K562 (cell line): ENCODE data around the gene CLIC3. TPM values are rescaled to one million over a fixed set of nuclear protein-coding genes. Genes with fewer than 3 reads are reported as not detected.

ENCODE experiments used
- CEBPG ChIP-seq, 3 experiments: fragments of 200-800 bp in 1 of 3; sonication (Bioruptor generic) in 1 of 3; sonication (generic) in 1 of 3; formaldehyde crosslinking in 1 of 3; IDR thresholded peaks in 2 of 3; conservative IDR thresholded peaks in 1 of 3; 2 replicates each; pipeline versions ENCODE4 v1.6.1 to v1.8.0; 2016 to 2022; ENCODE audit warnings: missing compliant biosample characterization in 2 of 3, missing genetic modification characterization in 2 of 3, mild to moderate bottlenecking in 1 of 3, missing genetic modification reagents in 1 of 3
- CTBP1 ChIP-seq: fragments of 450-650 bp; IDR thresholded peaks from 2 replicates; pipeline ENCODE4 v1.6.1; 2016; ENCODE audit warnings: borderline replicate concordance
- DACH1 ChIP-seq: fragments of 450-650 bp; IDR thresholded peaks from 2 replicates; pipeline ENCODE4 v1.6.1; 2018; ENCODE audit not compliant: partially characterized antibody
- EHMT2 ChIP-seq: fragments of 450-650 bp; IDR thresholded peaks from 2 replicates; pipeline ENCODE4 v1.6.1; 2018; ENCODE audit warnings: antibody characterized with exemption
- KLF1 ChIP-seq: fragments of 450-650 bp; IDR thresholded peaks from 2 replicates; pipeline ENCODE4 v1.6.1; 2016; ENCODE audit warnings: missing genetic modification characterization, missing compliant biosample characterization
- MBD2 ChIP-seq: sonication (generic); IDR thresholded peaks from 2 replicates; pipeline ENCODE4 v1.6.1; 2016; ENCODE audit warnings: low read depth, borderline replicate concordance
- MEIS2 ChIP-seq: fragments of 450-650 bp; IDR thresholded peaks from 2 replicates; pipeline ENCODE4 v1.6.1; 2014; ENCODE audit warnings: mild to moderate bottlenecking; ENCODE audit not compliant: partially characterized antibody
- MTA2 ChIP-seq: fragments of 450-650 bp; IDR thresholded peaks from 2 replicates; pipeline ENCODE4 v1.6.1; 2016; ENCODE audit warnings: low read depth
- PHF20 ChIP-seq: fragments of 450-650 bp; IDR thresholded peaks from 2 replicates; pipeline ENCODE4 v1.6.1; 2018; ENCODE audit not compliant: partially characterized antibody
- POLR3G ChIP-seq: IDR thresholded peaks from 2 replicates; pipeline ENCODE4 v1.6.1; 2011; ENCODE audit not compliant: insufficient read length, insufficient replicate concordance; ENCODE audit errors: extremely low read depth
- RFX1 ChIP-seq: fragments of 450-650 bp; IDR thresholded peaks from 2 replicates; pipeline ENCODE4 v1.6.1; 2016; ENCODE audit warnings: mild to moderate bottlenecking, moderate library complexity
- RHOXF2B ChIP-seq: fragments of 250-450 bp; sonication (Bioruptor Pico); conservative IDR thresholded peaks from 2 replicates; pipeline ENCODE4 v1.5.1; 2021
- RUNX1 ChIP-seq: sonication (generic); IDR thresholded peaks from 2 replicates; pipeline ENCODE4 v1.6.1; 2016; ENCODE audit warnings: antibody characterized with exemption, low read depth
- SRSF7 ChIP-seq: fragments of 200-400 bp; formaldehyde crosslinking; optimal IDR thresholded peaks from 2 replicates; pipeline ENCODE3; 2017; ENCODE audit warnings: mild to moderate bottlenecking, low read depth, low read length
- TCF3 ChIP-seq: sonication (generic); formaldehyde crosslinking; IDR thresholded peaks from 2 replicates; pipeline ENCODE4 v1.4.0; 2020; ENCODE audit warnings: mild to moderate bottlenecking, missing genetic modification reagents
- ZFP1 ChIP-seq: fragments of 450-650 bp; formaldehyde crosslinking; IDR thresholded peaks from 2 replicates; pipeline ENCODE4 v1.4.0; 2020; ENCODE audit warnings: mild to moderate bottlenecking, mixed read lengths
- ZNF165 ChIP-seq: fragments of 250-450 bp; sonication (Bioruptor Pico); IDR thresholded peaks from 2 replicates; pipeline ENCODE4 v1.4.0; 2020; ENCODE audit warnings: borderline replicate concordance
- ZNF3 ChIP-seq: fragments of 250-450 bp; sonication (Bioruptor Pico); IDR thresholded peaks from 2 replicates; pipeline ENCODE4 v1.5.0; 2021; ENCODE audit warnings: mild to moderate bottlenecking, moderate library complexity
- ZNF830 ChIP-seq: fragments of 250-450 bp; sonication (Bioruptor Pico); IDR thresholded peaks from 2 replicates; pipeline ENCODE4 v1.5.0; 2021; ENCODE audit warnings: mild to moderate bottlenecking
- polyA plus RNA-seq, 8 experiments: library from polyadenylated mRNA; depleted of rRNA in 4 of 8; stranded (reverse) in 5 of 8; unstranded in 3 of 8; fragments of >200 nt; fragmentation: Nextera tagmentation in 2 of 8; fragmentation: Illumina TruSeq in 1 of 8; extraction: Ambion mirVana in 2 of 8; extraction: Trizol in 1 of 8; gene quantifications; 2 replicates each; pipeline versions ENCODE4 v1.2.1 to v1.2.3, GENCODE V29; 2011 to 2014; ENCODE audit warnings: inconsistent platforms in 1 of 8, missing spikeins in 1 of 8
- total RNA-seq, 7 experiments: library from RNA; depleted of rRNA in 6 of 7; stranded (reverse); fragments of >200 nt in 6 of 7; fragmentation: Illumina TruSeq in 2 of 7; extraction: Trizol in 2 of 7; gene quantifications; 2 replicates each; pipeline versions ENCODE4 v1.2.1 to v1.2.3, GENCODE V29; 2011 to 2021; ENCODE audit warnings: low replicate concordance in 1 of 7
- TF ChIP-seq, protein P1 (sequence below), 2 experiments: fragments of 450-650 bp in 1 of 2; sonication (generic) in 1 of 2; formaldehyde crosslinking in 1 of 2; IDR thresholded peaks in 1 of 2; conservative IDR thresholded peaks in 1 of 2; 2 replicates each; pipeline versions ENCODE4 v1.6.1 to v1.8.1; 2016 to 2023; ENCODE audit warnings: mild to moderate bottlenecking in 2 of 2, moderate library complexity in 2 of 2, inconsistent platforms in 1 of 2, missing genetic modification reagents in 1 of 2
- TF ChIP-seq, protein P2 (sequence below): fragments of 450-650 bp; formaldehyde crosslinking; IDR thresholded peaks from 2 replicates; pipeline ENCODE4 v1.4.0; 2020; ENCODE audit warnings: mild to moderate bottlenecking, moderate library complexity
- TF ChIP-seq, protein P3 (sequence below): fragments of 250-450 bp; sonication (Bioruptor Pico); IDR thresholded peaks from 2 replicates; pipeline ENCODE4 v1.5.0; 2021
- TF ChIP-seq, protein P4 (sequence below): fragments of 250-450 bp; sonication (Bioruptor Pico); IDR thresholded peaks from 2 replicates; pipeline ENCODE4 v1.8.0; 2022; ENCODE audit warnings: inconsistent platforms, mild to moderate bottlenecking, moderate library complexity, borderline replicate concordance

Gene CLIC3
- total and polyA plus RNA-seq, 9 of the 15 experiments (the other 6 are each of a cell fraction or from before 2014, with no cell fraction given), result 0.27 to 0.29 TPM; not detected in 7

DNA sequence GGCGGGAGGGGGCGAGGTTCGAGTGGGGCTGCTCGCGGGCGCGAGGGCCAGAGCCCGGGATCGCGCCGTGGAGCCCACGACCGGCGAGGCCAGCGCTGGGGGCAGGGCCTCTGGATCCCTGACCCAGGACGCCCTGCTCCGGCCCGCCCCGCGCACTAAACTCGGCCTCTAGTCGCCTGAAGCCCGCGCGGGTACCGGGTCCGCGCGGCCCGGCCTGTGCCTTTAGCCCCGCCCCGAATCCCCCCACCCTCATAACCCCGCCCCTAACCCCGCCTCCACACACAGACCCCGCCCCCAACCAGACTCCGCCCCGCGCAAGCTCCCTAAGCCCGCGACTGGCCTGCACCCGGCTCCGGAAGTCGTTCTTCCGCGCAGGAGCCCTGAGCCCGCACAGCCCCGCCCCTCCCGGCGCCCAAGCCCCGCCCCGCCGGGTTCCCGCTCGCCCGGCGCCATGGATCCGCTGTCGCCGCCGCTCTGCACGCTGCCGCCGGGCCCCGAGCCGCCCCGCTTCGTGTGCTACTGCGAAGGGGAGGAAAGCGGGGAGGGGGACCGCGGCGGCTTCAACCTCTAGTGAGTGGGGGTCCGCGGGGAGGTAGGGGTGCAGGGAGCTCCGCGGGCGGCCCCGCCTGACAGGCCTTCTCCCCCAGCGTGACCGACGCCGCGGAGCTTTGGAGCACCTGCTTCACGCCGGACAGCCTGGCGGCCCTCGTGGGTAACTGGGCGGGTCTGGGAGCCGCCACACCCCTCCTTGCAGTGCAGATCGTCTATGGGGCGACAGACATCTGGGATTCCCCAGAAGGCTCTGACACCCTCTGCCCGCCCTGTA, 4.2 kb downstream of the CLIC3 start, which contains the start of gene PAXX (continued):
- TF ChIP-seq KLF1 (tag) (0 out of 2 replicates have a peak, but pooled peaks have one; percentile 23), DACH1 (no peak), EHMT2 (no peak), ZNF3 (CRISPR knock-in tag) (no peak), RHOXF2B (CRISPR knock-in tag) (no peak), ZNF830 (CRISPR knock-in tag) (no peak), RFX1 (no peak), MEIS2 (peak; percentile 1), MTA2 (no peak), PHF20 (peak; percentile 39), TCF3 (no peak), RUNX1 (no peak), CEBPG (CRISPR knock-in tag; IDR thresholded peaks at IDR 0.05) (no peak), CEBPG (tag; conservative IDR thresholded peaks at IDR 0.05 in 1 of 2, IDR thresholded peaks at IDR 0.05 in 1 of 2) (no peak), CTBP1 (peak; percentile 70), POLR3G (no peak), SRSF7 (no peak), ZNF165 (CRISPR knock-in tag) (no peak), MBD2 (peak; percentile 48; the same call in 1 of the 2 replicates), ZFP1 (CRISPR knock-in tag) (no peak)
- TF ChIP-seq, protein P1, sequence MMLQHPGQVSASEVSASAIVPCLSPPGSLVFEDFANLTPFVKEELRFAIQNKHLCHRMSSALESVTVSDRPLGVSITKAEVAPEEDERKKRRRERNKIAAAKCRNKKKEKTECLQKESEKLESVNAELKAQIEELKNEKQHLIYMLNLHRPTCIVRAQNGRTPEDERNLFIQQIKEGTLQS (IDR thresholded peaks at IDR 0.05), result no peak
- TF ChIP-seq, protein P1 (CRISPR knock-in tag; conservative IDR thresholded peaks at IDR 0.05), result no peak
- TF ChIP-seq, protein P2, sequence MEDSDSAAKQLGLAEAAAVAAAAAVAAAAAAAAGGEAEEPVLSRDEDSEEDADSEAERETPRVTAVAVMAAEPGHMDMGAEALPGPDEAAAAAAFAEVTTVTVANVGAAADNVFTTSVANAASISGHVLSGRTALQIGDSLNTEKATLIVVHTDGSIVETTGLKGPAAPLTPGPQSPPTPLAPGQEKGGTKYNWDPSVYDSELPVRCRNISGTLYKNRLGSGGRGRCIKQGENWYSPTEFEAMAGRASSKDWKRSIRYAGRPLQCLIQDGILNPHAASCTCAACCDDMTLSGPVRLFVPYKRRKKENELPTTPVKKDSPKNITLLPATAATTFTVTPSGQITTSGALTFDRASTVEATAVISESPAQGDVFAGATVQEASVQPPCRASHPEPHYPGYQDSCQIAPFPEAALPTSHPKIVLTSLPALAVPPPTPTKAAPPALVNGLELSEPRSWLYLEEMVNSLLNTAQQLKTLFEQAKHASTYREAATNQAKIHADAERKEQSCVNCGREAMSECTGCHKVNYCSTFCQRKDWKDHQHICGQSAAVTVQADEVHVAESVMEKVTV (CRISPR knock-in tag), result no peak
- TF ChIP-seq, protein P3, sequence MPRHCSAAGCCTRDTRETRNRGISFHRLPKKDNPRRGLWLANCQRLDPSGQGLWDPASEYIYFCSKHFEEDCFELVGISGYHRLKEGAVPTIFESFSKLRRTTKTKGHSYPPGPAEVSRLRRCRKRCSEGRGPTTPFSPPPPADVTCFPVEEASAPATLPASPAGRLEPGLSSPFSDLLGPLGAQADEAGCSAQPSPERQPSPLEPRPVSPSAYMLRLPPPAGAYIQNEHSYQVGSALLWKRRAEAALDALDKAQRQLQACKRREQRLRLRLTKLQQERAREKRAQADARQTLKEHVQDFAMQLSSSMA (CRISPR knock-in tag), result no peak
- TF ChIP-seq, protein P4, sequence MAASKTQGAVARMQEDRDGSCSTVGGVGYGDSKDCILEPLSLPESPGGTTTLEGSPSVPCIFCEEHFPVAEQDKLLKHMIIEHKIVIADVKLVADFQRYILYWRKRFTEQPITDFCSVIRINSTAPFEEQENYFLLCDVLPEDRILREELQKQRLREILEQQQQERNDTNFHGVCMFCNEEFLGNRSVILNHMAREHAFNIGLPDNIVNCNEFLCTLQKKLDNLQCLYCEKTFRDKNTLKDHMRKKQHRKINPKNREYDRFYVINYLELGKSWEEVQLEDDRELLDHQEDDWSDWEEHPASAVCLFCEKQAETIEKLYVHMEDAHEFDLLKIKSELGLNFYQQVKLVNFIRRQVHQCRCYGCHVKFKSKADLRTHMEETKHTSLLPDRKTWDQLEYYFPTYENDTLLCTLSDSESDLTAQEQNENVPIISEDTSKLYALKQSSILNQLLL (CRISPR knock-in tag), result no peak
